Activated CD8-positive, alpha-beta memory T cell treated with anti-CD3 and anti-CD28 coated beads, Interleukin-2, amount 50 U/mL, for 24 hours (primary cell): ENCODE measurements around the gene CAPZA1.

Experiments
- DNase-seq: peaks from one replicate; pipeline ENCODE4 v3.0.0-alpha.2; 2020; ENCODE audit errors: extremely low read depth

The CAPZA1 gene

DNA sequence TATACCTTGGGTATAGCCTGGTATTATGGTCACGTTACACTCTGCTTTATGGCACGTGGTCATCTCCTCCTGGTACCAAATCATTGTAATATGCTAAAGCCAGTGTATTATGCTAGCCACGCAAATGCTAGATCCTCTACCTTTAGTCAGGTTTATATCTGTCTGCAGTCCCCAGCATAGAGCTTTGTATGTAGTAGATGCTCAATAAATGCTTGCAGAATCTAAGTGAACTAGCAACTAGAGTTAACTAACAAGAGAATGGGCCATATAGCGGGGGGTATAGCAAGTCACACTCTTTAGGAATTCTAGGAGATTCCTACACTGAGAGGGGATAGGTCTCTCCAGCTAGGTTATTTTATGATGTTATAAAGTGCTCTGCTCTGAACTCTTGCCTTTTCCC lies 57.9 kb downstream of the CAPZA1 start:
- DNase-seq = no peak

GRCh38 chr1:112678605-112679004 lies 59.0 kb downstream of the CAPZA1 start:
- DNase-seq = no peak

- no peak for DNase-seq
These were observed 66.3 kb downstream of the CAPZA1 start for GRCh38 chr1:112685913-112686312.

GRCh38 chr1:112686417-112686816 lies 66.8 kb downstream of the CAPZA1 start:
- no peak for DNase-seq

- no peak for DNase-seq
These were observed 67.2 kb downstream of the CAPZA1 start for GRCh38 chr1:112686835-112687234.

- DNase-seq = no peak
These were observed 67.7 kb downstream of the CAPZA1 start for GRCh38 chr1:112687361-112687760.

DNA sequence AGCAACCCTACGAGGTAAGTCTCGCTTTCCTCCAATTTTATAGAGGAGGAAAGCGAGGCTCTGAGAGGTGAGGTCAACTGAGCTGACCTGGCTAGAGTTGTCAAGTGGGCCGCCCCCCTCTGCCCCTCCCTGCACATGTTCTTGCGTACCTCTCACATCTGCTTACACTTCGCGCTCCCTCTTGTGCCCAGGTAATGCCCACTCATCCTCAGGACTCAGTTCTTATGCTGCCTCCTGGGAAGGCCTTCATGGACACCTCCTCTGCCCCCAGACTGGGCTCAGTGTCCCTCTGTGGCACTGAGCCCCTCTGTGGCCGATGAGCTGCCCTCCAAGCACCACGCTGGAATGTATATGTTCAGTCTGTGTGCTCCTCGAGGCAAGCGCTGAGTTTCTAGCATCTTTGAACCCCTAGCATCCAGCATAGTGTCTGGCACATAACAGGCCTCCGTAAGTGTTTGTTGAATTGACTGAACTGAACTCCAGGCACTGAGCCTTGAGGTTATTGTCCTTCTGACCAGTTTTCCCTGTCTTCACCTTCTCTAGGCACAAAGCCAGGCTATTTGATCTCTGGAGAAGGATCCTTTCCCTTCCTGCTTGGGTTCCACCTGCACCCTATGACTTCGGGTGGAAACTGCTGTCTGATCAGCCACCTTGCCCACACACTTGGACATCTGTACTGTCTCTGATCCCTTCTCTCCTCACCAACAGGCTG lies 68.3 kb downstream of the CAPZA1 start:
- DNase-seq = no peak

DNA sequence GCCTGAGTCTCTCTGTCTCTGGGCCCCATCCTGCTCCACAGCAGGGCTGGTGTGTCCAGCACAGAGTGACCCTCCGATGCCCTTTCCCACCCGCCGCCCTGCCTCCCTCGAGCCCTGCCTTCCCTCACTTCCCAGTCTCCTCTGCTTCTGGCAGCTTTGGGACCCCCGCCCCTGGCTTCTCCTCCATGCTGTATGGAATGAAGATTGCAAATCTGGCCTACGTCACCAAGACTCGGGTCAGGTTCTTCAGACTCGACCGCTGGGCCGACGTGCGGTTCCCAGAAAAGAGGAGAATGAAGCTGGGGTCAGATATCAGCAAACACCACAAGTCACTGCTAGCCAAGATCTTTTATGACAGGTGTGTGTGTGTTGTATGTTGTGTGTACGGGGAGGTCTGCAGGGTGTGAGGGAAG lies 69.2 kb downstream of the CAPZA1 start:
- no peak for DNase-seq

DNA sequence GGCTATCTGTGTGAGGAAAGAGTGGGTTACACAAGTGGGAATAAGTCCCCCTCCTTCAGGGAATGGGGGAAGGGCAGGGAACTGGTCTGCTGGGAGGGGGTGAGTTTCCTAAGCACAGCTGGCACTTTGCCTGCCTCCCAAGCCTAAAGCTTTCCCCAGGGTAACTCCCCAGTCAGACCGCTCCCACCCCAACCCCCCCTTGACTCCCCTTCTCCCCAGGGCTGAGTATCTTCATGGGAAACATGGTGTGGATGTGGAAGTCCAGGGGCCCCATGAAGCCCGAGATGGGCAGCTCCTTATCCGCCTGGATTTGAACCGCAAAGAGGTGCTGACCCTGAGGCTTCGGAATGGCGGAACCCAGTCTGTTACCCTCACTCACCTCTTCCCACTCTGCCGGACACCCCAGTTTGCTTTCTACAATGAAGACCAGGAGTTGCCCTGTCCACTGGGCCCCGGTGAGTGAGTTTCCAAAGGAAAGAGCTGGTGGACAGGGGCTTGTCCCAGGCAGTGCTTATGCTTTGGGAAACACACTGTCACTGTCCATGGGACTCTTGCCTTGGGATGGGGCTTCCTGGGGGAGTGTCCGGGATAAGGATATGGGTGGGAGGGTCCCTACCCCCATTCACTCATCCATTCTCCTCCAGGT lies 69.7 kb downstream of the CAPZA1 start:
- DNase-seq = no peak

DNA sequence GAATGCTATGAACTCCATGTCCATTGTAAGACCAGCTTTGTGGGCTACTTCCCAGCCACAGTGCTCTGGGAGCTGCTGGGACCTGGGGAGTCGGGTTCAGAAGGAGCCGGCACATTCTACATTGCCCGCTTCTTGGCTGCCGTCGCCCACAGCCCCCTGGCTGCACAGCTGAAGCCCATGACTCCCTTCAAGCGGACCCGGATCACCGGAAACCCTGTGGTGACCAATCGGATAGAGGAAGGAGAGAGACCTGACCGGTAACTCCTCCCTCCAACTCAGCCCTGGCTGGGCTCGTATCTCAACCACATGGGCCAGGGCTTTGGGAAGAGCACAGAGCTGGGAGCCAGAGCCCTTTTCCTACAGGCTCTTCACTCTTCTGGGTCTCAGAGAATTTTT lies 70.2 kb downstream of the CAPZA1 start:
- no peak for DNase-seq

- no peak for DNase-seq
These were observed 73.0 kb downstream of the CAPZA1 start for GRCh38 chr1:112692681-112693080.

GRCh38 chr1:112693821-112694220 lies 74.2 kb downstream of the CAPZA1 start:
- no peak for DNase-seq

DNA sequence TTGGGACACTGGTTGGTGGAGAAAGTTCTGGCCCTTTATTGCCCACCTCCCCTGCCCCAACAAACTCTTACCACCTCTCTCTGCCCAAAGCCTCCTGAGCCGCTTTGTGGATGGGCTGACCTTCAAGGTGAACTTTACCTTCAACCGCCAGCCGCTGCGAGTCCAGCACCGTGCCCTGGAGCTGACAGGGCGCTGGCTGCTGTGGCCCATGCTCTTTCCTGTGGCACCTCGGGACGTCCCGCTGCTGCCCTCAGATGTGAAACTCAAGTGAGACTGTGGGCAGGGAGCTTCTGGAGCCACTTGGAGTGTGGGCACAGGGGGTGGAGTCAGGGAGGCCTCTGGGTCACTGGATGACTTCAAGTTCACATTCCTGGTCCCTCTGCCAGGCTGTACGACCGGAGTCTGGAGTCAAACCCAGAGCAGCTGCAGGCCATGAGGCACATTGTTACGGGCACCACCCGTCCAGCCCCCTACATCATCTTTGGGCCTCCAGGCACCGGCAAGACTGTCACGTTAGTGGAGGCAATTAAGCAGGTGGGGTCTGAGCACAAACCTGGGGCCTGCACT lies 74.8 kb downstream of the CAPZA1 start:
- DNase-seq = no peak

GRCh38 chr1:112695276-112695675 lies 75.6 kb downstream of the CAPZA1 start:
- no peak for DNase-seq

- no peak for DNase-seq
These were observed 77.1 kb downstream of the CAPZA1 start for GRCh38 chr1:112696578-112697314.

DNA sequence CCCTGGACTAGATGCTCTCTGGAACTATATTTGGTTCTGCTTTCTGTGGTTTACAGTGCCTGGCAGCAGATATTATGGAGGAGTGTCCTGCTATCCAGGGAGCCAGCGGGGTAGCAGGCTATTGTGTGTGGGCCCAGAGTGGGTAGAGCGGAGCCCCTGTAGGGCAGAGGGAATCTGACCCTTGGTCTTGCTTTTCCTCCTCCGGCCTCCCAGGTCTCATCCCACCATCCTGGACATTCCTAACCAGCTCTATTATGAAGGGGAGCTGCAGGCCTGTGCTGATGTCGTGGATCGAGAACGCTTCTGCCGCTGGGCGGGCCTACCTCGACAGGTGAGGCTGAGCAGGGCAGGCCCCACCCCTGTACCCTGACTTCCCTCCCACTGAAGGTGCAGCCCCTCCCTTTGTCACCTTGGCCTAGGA lies 78.2 kb downstream of the CAPZA1 start:
- DNase-seq = no peak

DNA sequence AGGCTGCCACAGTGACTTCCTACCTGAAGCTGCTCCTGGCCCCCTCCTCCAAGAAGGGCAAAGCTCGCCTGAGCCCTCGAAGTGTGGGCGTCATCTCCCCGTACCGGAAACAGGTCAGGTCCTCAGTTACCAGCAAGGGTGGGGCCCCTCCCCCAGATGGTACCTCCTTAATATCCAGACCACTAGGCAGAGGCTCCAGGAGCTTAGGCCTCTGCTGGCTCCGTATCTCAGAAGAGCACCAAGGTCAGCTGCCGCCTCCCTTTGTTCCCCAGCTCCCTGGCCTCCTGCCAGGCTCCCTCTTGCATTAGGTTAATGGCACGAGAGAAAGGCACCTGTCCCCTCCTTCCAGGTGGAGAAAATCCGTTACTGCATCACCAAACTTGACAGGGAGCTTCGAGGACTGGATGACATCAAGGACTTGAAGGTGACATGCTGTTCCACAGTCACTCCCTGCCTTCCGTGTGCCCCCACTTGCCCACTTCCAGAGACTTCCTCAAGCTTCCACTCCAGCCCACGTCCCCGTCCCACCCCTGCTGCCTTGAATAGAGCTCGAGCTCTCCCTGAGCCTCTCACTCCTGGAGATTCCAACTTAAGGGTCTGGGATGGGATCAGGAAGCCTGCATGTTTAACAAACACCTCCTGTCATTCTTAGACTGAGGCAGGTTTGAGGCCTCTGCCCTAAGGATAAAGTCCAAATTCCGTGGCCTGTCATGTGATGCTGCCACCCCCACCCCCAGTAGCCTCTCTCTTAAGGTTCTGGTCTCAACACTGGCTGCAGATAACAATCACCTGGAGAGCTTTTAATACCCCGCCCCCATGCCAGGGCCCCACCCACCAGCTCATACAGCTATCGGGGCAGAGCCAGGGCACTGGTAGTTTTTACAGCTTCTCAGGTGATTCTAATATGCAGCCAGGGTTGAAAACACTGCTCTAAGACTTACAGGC lies 79.0 kb downstream of the CAPZA1 start:
- DNase-seq = no peak

- DNase-seq = no peak
These were observed 80.0 kb downstream of the CAPZA1 start for GRCh38 chr1:112699425-112700144.

DNA sequence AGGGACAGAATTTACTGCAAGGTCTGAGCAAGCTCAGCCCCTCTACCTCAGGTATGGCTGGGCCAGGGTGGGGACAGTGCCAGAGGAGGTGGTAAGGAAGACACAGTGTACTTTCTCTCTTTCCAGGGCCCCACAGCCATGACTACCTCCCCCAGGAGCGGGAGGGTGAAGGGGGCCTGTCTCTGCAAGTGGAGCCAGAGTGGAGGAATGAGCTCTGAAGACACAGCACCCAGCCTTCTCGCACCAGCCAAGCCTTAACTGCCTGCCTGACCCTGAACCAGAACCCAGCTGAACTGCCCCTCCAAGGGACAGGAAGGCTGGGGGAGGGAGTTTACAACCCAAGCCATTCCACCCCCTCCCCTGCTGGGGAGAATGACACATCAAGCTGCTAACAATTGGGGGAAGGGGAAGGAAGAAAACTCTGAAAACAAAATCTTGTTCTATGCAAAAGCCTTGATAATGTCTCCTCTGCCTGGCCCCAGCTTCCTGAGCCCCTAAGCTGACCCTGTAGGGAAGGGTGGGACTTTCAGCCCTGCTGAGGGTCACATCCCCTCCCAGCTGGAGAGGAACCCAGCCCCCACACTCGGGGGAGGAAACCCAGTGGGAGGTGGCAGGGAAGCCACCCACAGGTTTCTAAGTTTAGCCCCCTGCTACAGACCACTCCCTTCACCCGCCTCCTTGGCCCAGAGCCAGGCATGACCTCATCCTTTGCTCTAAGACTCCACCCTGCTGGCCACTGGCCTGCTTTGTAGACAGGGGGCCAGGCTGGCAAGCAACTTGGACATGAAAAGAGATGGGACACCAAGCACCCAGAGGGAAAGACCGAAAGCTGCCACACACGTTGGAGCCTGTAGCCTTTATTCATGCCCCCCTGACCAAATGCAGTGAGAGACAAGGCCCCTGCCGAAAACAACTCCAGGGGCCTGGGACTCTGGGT lies 80.9 kb downstream of the CAPZA1 start:
- DNase-seq = no peak
